ENCODE results near the gene CENPH. TPM values are rescaled to one million over a fixed set of nuclear protein-coding genes. Genes with fewer than 3 reads are reported as not detected.

The CENPH gene
- total RNA-seq, 1 experiment from 2014 or later = 79.0 TPM

DNA sequence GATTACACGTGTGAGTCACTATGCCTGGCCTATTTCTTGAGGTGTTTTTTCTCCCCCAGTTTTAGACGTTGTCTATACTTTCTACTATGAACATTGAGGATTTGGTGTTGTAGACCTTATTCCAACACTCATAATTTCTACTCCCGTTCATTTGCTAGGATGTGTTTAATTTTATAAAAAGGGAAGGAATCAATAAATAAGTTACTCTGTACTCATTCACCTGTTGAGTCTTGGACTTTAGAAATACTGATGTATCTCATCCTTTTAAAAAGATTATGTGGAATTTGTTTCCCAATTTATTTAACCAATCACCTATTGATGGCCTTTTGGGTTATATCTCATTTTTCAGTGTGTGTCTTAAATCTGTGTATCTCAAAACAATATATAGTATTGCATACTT, 48.5 kb downstream of the CENPH start:
- POLR2A ChIA-PET = no interaction called here

DNA sequence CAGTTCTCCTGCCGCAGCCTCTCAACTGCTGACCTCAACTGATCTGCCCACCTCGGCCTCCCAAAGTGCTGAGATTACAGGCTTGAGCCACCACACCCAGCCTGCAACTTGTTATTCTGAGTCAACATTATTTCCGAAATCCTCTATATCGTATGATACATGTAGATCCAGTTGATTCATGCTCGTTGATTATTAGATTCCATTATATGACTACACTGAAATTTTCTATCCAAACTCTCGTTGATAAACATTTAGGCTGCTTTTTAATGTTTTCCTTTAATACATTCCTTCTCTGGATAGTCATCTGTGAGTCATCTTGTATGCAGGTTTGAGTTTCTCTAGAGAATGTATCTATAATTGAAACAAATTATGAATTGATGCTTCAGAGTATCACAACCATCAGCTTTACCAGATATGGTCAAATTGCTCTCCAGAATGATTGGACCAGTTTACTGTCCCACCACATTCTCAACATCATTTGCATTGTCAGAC, 49.4 kb downstream of the CENPH start:
- TF ChIP-seq ZNF423 (CRISPR knock-in tag; IDR thresholded peaks at IDR 0.05) = no peak
- no peak for TF ChIP-seq RORB (CRISPR knock-in tag; IDR thresholded peaks at IDR 0.05)
- TF ChIP-seq ESRRA (CRISPR knock-in tag; IDR thresholded peaks at IDR 0.05; ENCODE audit: borderline replicate concordance) = no peak
- no peak for TF ChIP-seq ETV6 (CRISPR knock-in tag; IDR thresholded peaks at IDR 0.05)
- TF ChIP-seq, protein P1, sequence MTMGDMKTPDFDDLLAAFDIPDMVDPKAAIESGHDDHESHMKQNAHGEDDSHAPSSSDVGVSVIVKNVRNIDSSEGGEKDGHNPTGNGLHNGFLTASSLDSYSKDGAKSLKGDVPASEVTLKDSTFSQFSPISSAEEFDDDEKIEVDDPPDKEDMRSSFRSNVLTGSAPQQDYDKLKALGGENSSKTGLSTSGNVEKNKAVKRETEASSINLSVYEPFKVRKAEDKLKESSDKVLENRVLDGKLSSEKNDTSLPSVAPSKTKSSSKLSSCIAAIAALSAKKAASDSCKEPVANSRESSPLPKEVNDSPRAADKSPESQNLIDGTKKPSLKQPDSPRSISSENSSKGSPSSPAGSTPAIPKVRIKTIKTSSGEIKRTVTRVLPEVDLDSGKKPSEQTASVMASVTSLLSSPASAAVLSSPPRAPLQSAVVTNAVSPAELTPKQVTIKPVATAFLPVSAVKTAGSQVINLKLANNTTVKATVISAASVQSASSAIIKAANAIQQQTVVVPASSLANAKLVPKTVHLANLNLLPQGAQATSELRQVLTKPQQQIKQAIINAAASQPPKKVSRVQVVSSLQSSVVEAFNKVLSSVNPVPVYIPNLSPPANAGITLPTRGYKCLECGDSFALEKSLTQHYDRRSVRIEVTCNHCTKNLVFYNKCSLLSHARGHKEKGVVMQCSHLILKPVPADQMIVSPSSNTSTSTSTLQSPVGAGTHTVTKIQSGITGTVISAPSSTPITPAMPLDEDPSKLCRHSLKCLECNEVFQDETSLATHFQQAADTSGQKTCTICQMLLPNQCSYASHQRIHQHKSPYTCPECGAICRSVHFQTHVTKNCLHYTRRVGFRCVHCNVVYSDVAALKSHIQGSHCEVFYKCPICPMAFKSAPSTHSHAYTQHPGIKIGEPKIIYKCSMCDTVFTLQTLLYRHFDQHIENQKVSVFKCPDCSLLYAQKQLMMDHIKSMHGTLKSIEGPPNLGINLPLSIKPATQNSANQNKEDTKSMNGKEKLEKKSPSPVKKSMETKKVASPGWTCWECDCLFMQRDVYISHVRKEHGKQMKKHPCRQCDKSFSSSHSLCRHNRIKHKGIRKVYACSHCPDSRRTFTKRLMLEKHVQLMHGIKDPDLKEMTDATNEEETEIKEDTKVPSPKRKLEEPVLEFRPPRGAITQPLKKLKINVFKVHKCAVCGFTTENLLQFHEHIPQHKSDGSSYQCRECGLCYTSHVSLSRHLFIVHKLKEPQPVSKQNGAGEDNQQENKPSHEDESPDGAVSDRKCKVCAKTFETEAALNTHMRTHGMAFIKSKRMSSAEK (CRISPR knock-in tag; IDR thresholded peaks at IDR 0.05; ENCODE audit: borderline replicate concordance) = no peak
- TF ChIP-seq, protein P2, sequence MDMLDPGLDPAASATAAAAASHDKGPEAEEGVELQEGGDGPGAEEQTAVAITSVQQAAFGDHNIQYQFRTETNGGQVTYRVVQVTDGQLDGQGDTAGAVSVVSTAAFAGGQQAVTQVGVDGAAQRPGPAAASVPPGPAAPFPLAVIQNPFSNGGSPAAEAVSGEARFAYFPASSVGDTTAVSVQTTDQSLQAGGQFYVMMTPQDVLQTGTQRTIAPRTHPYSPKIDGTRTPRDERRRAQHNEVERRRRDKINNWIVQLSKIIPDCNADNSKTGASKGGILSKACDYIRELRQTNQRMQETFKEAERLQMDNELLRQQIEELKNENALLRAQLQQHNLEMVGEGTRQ (CRISPR knock-in tag; IDR thresholded peaks at IDR 0.05) = no peak
- TF ChIP-seq ZNF121 (CRISPR knock-in tag; IDR thresholded peaks at IDR 0.05) = no peak
- TF ChIP-seq NFATC4 (CRISPR knock-in tag; IDR thresholded peaks at IDR 0.05) = no peak
- ATAC-seq (no peak), DNase-seq (ENCODE audit: low spot score) (no peak)
- Mint-ChIP-seq H3K9me3 (no peaks in the 10 kb centered on the region), H3K4me1 (peaks cover 19% of the 10 kb centered on the region), H3K36me3 (peaks cover 39% of the 10 kb centered on the region), H3K4me3 (no peak overlapping the region), H3K27me3 (ENCODE audit: low read depth) (no peaks in the 10 kb centered on the region), H3K27ac (no peak overlapping the region)
- ChIA-PET POLR2A (no interaction called here), CTCF (no interaction called here)

More for the DNA sequence above, 48.5 kb downstream of the CENPH start:
- Mint-ChIP-seq H3K36me3 (peaks cover 37% of the 10 kb centered on the region), H3K27ac (no peak overlapping the region; the same call in 1 of the 2 replicates), H3K4me3 (no peak overlapping the region), H3K27me3 (ENCODE audit: low read depth) (no peaks in the 10 kb centered on the region), H3K9me3 (no peaks in the 10 kb centered on the region), H3K4me1 (peaks cover 17% of the 10 kb centered on the region)
- TF ChIP-seq, protein P3, sequence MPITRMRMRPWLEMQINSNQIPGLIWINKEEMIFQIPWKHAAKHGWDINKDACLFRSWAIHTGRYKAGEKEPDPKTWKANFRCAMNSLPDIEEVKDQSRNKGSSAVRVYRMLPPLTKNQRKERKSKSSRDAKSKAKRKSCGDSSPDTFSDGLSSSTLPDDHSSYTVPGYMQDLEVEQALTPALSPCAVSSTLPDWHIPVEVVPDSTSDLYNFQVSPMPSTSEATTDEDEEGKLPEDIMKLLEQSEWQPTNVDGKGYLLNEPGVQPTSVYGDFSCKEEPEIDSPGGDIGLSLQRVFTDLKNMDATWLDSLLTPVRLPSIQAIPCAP (CRISPR knock-in tag; IDR thresholded peaks at IDR 0.05) = no peak
- TF ChIP-seq RELA (CRISPR knock-in tag; IDR thresholded peaks at IDR 0.05; ENCODE audit: borderline replicate concordance) = no peak
- DNase-seq (ENCODE audit: low spot score) = no peak
- CTCF ChIA-PET = no interaction called here
- no peak for ATAC-seq

DNA sequence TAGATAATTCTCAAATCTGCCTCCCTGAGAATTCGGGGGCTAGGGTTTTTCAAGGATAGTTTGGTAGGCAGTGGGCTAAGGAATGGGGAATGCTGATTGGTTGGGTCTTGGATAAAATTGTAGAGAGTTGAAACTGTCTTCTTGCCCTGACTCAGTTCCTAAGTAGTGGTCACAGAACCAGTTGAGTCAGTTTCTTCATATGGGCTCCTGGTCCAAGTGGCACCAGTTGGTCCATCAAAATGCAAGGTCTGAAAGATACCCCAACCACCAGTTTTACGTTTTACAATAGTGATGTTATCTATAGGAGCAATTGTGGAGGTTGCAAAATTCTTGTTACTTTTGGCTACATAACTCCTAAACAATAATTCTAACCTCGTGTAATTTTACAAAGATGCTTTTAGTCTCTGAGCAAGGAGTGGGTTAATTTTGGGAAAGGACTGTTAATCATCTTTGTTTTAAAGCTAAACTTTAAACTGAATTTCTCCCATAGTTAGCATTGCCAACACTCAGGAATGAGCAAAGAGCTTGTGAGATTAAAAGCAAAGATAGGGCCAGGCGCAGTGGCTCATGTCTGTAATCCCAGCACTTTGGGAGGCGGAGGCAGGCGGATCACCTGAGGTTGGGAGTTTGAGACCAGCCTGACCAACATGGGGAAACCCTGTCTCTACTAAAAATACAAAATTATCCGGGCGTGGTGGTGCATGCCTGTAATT, 53.0 kb downstream of the CENPH start:
- ChIA-PET POLR2A (no interaction called here), CTCF (interaction anchor here (1.2 kb wide), 1 partner anchor 149 kb away, joined by 3 read pairs; the partner anchor contains the start of gene SLC30A5)
- Mint-ChIP-seq H3K36me3 (peaks cover 33% of the 10 kb centered on the region), H3K4me1 (peaks cover 11% of the 10 kb centered on the region), H3K4me3 (no peak overlapping the region), H3K27me3 (ENCODE audit: low read depth) (no peaks in the 10 kb centered on the region), H3K9me3 (no peaks in the 10 kb centered on the region), H3K27ac (no peak overlapping the region)
- no peak for DNase-seq (ENCODE audit: low spot score)
- ATAC-seq = no peak
- TF ChIP-seq ZNF423 (CRISPR knock-in tag; IDR thresholded peaks at IDR 0.05) = no peak
- no peak for TF ChIP-seq ZNF396 (CRISPR knock-in tag; IDR thresholded peaks at IDR 0.05; ENCODE audit: borderline replicate concordance)
- TF ChIP-seq, protein P4, sequence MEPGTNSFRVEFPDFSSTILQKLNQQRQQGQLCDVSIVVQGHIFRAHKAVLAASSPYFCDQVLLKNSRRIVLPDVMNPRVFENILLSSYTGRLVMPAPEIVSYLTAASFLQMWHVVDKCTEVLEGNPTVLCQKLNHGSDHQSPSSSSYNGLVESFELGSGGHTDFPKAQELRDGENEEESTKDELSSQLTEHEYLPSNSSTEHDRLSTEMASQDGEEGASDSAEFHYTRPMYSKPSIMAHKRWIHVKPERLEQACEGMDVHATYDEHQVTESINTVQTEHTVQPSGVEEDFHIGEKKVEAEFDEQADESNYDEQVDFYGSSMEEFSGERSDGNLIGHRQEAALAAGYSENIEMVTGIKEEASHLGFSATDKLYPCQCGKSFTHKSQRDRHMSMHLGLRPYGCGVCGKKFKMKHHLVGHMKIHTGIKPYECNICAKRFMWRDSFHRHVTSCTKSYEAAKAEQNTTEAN (CRISPR knock-in tag; IDR thresholded peaks at IDR 0.05) = no peak
- TF ChIP-seq, protein P5, sequence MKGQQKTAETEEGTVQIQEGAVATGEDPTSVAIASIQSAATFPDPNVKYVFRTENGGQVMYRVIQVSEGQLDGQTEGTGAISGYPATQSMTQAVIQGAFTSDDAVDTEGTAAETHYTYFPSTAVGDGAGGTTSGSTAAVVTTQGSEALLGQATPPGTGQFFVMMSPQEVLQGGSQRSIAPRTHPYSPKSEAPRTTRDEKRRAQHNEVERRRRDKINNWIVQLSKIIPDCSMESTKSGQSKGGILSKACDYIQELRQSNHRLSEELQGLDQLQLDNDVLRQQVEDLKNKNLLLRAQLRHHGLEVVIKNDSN (CRISPR knock-in tag; IDR thresholded peaks at IDR 0.05) = no peak
- TF ChIP-seq ZBTB21 (CRISPR knock-in tag; IDR thresholded peaks at IDR 0.05; ENCODE audit: borderline replicate concordance) = no peak
- TF ChIP-seq OVOL2 (CRISPR knock-in tag; IDR thresholded peaks at IDR 0.05; ENCODE audit: borderline replicate concordance) = no peak
- TF ChIP-seq, protein P6, sequence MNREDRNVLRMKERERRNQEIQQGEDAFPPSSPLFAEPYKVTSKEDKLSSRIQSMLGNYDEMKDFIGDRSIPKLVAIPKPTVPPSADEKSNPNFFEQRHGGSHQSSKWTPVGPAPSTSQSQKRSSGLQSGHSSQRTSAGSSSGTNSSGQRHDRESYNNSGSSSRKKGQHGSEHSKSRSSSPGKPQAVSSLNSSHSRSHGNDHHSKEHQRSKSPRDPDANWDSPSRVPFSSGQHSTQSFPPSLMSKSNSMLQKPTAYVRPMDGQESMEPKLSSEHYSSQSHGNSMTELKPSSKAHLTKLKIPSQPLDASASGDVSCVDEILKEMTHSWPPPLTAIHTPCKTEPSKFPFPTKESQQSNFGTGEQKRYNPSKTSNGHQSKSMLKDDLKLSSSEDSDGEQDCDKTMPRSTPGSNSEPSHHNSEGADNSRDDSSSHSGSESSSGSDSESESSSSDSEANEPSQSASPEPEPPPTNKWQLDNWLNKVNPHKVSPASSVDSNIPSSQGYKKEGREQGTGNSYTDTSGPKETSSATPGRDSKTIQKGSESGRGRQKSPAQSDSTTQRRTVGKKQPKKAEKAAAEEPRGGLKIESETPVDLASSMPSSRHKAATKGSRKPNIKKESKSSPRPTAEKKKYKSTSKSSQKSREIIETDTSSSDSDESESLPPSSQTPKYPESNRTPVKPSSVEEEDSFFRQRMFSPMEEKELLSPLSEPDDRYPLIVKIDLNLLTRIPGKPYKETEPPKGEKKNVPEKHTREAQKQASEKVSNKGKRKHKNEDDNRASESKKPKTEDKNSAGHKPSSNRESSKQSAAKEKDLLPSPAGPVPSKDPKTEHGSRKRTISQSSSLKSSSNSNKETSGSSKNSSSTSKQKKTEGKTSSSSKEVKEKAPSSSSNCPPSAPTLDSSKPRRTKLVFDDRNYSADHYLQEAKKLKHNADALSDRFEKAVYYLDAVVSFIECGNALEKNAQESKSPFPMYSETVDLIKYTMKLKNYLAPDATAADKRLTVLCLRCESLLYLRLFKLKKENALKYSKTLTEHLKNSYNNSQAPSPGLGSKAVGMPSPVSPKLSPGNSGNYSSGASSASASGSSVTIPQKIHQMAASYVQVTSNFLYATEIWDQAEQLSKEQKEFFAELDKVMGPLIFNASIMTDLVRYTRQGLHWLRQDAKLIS (CRISPR knock-in tag; IDR thresholded peaks at IDR 0.05; ENCODE audit: borderline replicate concordance) = no peak
- no peak for TF ChIP-seq ZNF671 (CRISPR knock-in tag; IDR thresholded peaks at IDR 0.05)
- TF ChIP-seq GTF2I (CRISPR knock-in tag; conservative IDR thresholded peaks at IDR 0.05) = no peak
- no peak for TF ChIP-seq TEAD1 (CRISPR knock-in tag; IDR thresholded peaks at IDR 0.05)
- TF ChIP-seq NR1H2 (CRISPR knock-in tag; IDR thresholded peaks at IDR 0.05) = no peak

Measured in WTC11 (cell line).